HCT116 (cell line): ENCODE measurements around the gene PARD6G. TPM values are rescaled to one million over a fixed set of nuclear protein-coding genes. Genes with fewer than 3 reads are reported as not detected.

Source experiments
- ATAC-seq: fragments of 200-7000 bp; cut with Tn5 transposase; 2 replicates; pipeline ENCODE4 v1.9.1; 2020; ENCODE audit warnings: mild to moderate bottlenecking, moderate library complexity
- BruUV-seq: library from RNA; stranded (reverse); fragments of 400-500 nt; replicated peaks from 2 replicates; lab custom pipeline; 2021; lab: Mats Ljungman, UMichigan
- CTCF ChIA-PET: fragments of 300-600 bp; sonication (Branson Sonifier 250); formaldehyde crosslinking; loops from one replicate; lab custom pipeline; 2021; ENCODE audit warnings: antibody characterized with exemption; lab: Charles Lee
- POLR2A ChIA-PET: fragments of 300-600, 350-600 bp; sonication (Branson Sonifier 250); formaldehyde crosslinking; loops from one replicate; lab custom pipeline; 2021; ENCODE audit warnings: antibody characterized with exemption; lab: Charles Lee
- RAD21 ChIA-PET, 2 experiments: fragments of 300-600 bp; sonication (Branson Sonifier 250); formaldehyde crosslinking; loops; one replicate each; lab custom pipeline; 2023; ENCODE audit warnings: low total read pairs in 2 of 2; ENCODE audit not compliant: uncharacterized antibody in 2 of 2, unreplicated experiment in 2 of 2, low non-redundant PET in 1 of 2; lab: Charles Lee
- DNase-seq: peaks from one replicate; pipeline ENCODE4 v3.0.0-alpha.2; 2010; ENCODE audit warnings: low read depth, low spot score
- H2AFZ ChIP-seq: fragments of 200-600 bp; shearing (Covaris generic), sonication (generic); 2 replicates; pipeline ENCODE4 v1.6.1; 2017; ENCODE audit warnings: low read depth, mixed run types, mixed read lengths, antibody characterized with exemption, low read length; ENCODE audit not compliant: poor library complexity, severe bottlenecking
- H3K27ac ChIP-seq: 2 replicates; pipeline ENCODE4 v1.5.1; 2012; ENCODE audit warnings: low read depth, low read length
- H3K27me3 ChIP-seq: fragments of 200-600 bp; sonication (generic); 2 replicates; pipeline ENCODE4 v1.6.1; 2016; ENCODE audit warnings: mixed run types, low read length, mixed read lengths; ENCODE audit not compliant: insufficient read depth
- H3K36me3 ChIP-seq, 2 experiments: fragments of 200-500 bp in 1 of 2; fragments of 200-600 bp in 1 of 2; sonication (Bioruptor generic) in 1 of 2; sonication (generic) in 1 of 2; 2 replicates each; pipeline versions ENCODE4 v1.5.1 to v1.6.1; 2014 to 2016; ENCODE audit warnings: low read length in 2 of 2, inconsistent platforms in 1 of 2, mixed read lengths in 1 of 2, mixed run types in 1 of 2; ENCODE audit not compliant: insufficient read depth in 2 of 2, control insufficient read depth in 1 of 2
- H3K4me1 ChIP-seq, 2 experiments: fragments of 200-600 bp in 1 of 2; sonication (generic) in 1 of 2; 2 replicates each; pipeline versions ENCODE4 v1.5.1 to v1.6.1; 2012 to 2017; ENCODE audit warnings: low read length in 2 of 2, inconsistent platforms in 1 of 2, mild to moderate bottlenecking in 1 of 2, mixed read lengths in 1 of 2, mixed run types in 1 of 2, moderate library complexity in 1 of 2; ENCODE audit not compliant: insufficient read depth in 2 of 2, control insufficient read depth in 1 of 2
- H3K4me2 ChIP-seq: fragments of 200-600 bp; sonication (generic); 2 replicates; pipeline ENCODE4 v1.6.1; 2017; ENCODE audit warnings: mixed run types, low read length, mixed read lengths
- H3K4me3 ChIP-seq, 2 experiments: fragments of 200-600 bp in 1 of 2; sonication (generic) in 1 of 2; replicated peaks in 1 of 2; 2 replicates each; pipeline ENCODE4 v1.5.1; 2011 to 2016; ENCODE audit warnings: low read length in 2 of 2, control low read depth in 1 of 2, low read depth in 1 of 2, mild to moderate bottlenecking in 1 of 2, mixed read lengths in 1 of 2, mixed run types in 1 of 2
- H3K79me2 ChIP-seq: fragments of 200-600 bp; sonication (generic); 2 replicates; pipeline ENCODE4 v1.6.1; 2017; ENCODE audit warnings: mild to moderate bottlenecking, mixed run types, low read length, moderate library complexity, mixed read lengths; ENCODE audit not compliant: insufficient read depth
- H3K9ac ChIP-seq: fragments of 200-600 bp; sonication (generic); 2 replicates; pipeline ENCODE4 v1.6.1; 2016; ENCODE audit warnings: low read length, mixed read lengths
- H3K9me2 ChIP-seq: fragments of 200-600 bp; sonication (generic), shearing (Covaris generic); 2 replicates; pipeline ENCODE4 v1.6.1; 2017; ENCODE audit warnings: mixed run types, mild to moderate bottlenecking, moderate library complexity; ENCODE audit not compliant: insufficient read depth
- H3K9me3 ChIP-seq, 2 experiments: fragments of 200-500 bp in 1 of 2; fragments of 200-600 bp in 1 of 2; sonication (Bioruptor generic) in 1 of 2; sonication (generic) in 1 of 2; 2 replicates each; pipeline ENCODE4 v1.6.1; 2014 to 2017; ENCODE audit warnings: low read length in 2 of 2, mixed read lengths in 2 of 2, inconsistent platforms in 1 of 2, low read depth in 1 of 2, mild to moderate bottlenecking in 1 of 2, mixed run types in 1 of 2, moderate library complexity in 1 of 2; ENCODE audit not compliant: control insufficient read depth in 1 of 2, insufficient read depth in 1 of 2
- H4K20me1 ChIP-seq: fragments of 200-600 bp; sonication (generic), shearing (Covaris generic); 2 replicates; pipeline ENCODE4 v1.6.1; 2017; ENCODE audit warnings: mixed run types, mild to moderate bottlenecking, moderate library complexity; ENCODE audit not compliant: insufficient read depth
- ELF1 ChIP-seq: IDR thresholded peaks from 2 replicates; pipeline ENCODE4 v1.6.1; 2012; ENCODE audit warnings: low read depth, borderline replicate concordance
- JUND ChIP-seq: IDR thresholded peaks from 2 replicates; pipeline ENCODE4 v1.6.1; 2012
- POLR2A ChIP-seq: IDR thresholded peaks from 2 replicates; pipeline ENCODE4 v1.7.0; 2011; ENCODE audit warnings: borderline replicate concordance; ENCODE audit not compliant: insufficient read depth, insufficient read length; ENCODE audit errors: extremely low read depth
- POLR2AphosphoS5 ChIP-seq: IDR thresholded peaks from 2 replicates; pipeline ENCODE4 v1.6.1; 2011; ENCODE audit warnings: mild to moderate bottlenecking, low read depth, low read length, moderate library complexity
- SP1 ChIP-seq: IDR thresholded peaks from 2 replicates; pipeline ENCODE4 v1.6.1; 2012; ENCODE audit warnings: low read depth
- SRF ChIP-seq: IDR thresholded peaks from 2 replicates; pipeline ENCODE4 v1.6.1; 2012; ENCODE audit warnings: low read depth
- YY1 ChIP-seq: IDR thresholded peaks from 2 replicates; pipeline ENCODE4 v1.6.1; 2011; ENCODE audit warnings: low read length, low read depth, moderate library complexity, mild to moderate bottlenecking; ENCODE audit not compliant: insufficient replicate concordance; ENCODE audit errors: extremely low read depth
- ZBTB33 ChIP-seq: IDR thresholded peaks from 2 replicates; pipeline ENCODE4 v1.6.1; 2011; ENCODE audit warnings: mild to moderate bottlenecking, low read length, moderate library complexity; ENCODE audit not compliant: insufficient replicate concordance; ENCODE audit errors: extremely low read depth
- ZFX ChIP-seq: fragments of 450-650 bp; IDR thresholded peaks from 2 replicates; pipeline ENCODE4 v1.6.1; 2017
- intact Hi-C: fragments of 100-400 bp; cut with micrococcal nuclease; formaldehyde crosslinking; loops from 2 replicates; pipeline ENCODE4 v1.10.0; 2022
- total RNA-seq: library from RNA; stranded (reverse); gene quantifications from one replicate; pipeline ENCODE4 v1.2.1, GENCODE V29; 2021; ENCODE audit not compliant: unreplicated experiment
- TF ChIP-seq, protein P1 (sequence below): IDR thresholded peaks from 2 replicates; pipeline ENCODE4 v1.6.1; 2012

The PARD6G gene
- total RNA-seq, 1 experiment from 2014 or later = 12.8 TPM

DNA sequence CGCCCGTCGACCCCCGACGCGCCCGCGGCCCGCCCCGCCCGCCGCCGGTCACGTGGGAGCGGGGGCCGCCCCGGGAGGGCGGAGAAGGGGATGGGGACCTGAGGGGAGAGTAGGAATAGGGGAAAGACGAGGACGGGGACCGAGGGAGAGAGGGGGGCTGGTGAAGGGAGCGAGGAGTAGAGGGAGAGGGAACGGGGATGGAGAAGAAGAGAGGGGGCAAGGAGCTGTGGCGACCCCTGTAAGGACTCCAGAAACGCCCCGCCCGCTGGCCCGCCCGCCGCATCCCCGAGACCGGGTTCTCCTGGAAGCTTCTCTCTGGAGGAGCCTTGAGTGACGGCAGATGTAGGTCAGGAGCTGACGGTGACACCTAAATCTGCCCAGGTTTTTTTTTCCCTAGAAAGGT, 137.6 kb downstream of the PARD6G start:
- ChIA-PET RAD21 (no interaction called here), POLR2A (interaction anchor here (0.7 kb wide), 1 partner anchor 10 kb away, joined by 4 read pairs; no protein-coding TSS in a partner anchor), CTCF (no interaction called here)
- BruUV-seq = no TSS peak
- intact Hi-C loops = loop anchor here (2.0 to 10.0 kb wide), 3 partner anchors 75 to 432 kb away; partner anchors contain the start of genes CTDP1, RBFA and TXNL4A
- TF ChIP-seq ZFX = peak; percentile 32
- no peak for TF ChIP-seq JUND
- no peaks in the 10 kb centered on the region for H3K9me2 ChIP-seq
- peaks cover 28% of the 10 kb centered on the region; the same call in 1 of the 2 replicates for H4K20me1 ChIP-seq
- peaks cover 2 to 20% of the 10 kb centered on the region in 2 experiments; a peak in 2 of 4 replicates for H3K4me1 ChIP-seq
- H3K36me3 ChIP-seq = no peaks in the 10 kb centered on the region; a peak in 1 of 4 replicates
- no peaks in the 10 kb centered on the region for H3K9me3 ChIP-seq
- no peak overlapping the region for H2AFZ ChIP-seq
- H3K79me2 ChIP-seq = peaks cover 52% of the 10 kb centered on the region
- ATAC-seq = peak; percentile 50
- peak overlapping the region; percentile 80 for H3K9ac ChIP-seq
- peak overlapping the region; percentile 87 for H3K4me2 ChIP-seq
- H3K4me3 ChIP-seq = peak overlapping the region; percentile 83 to 90
- no peaks in the 10 kb centered on the region for H3K27me3 ChIP-seq
- no peak for DNase-seq
- peak overlapping the region; percentile 84 for H3K27ac ChIP-seq

DNA sequence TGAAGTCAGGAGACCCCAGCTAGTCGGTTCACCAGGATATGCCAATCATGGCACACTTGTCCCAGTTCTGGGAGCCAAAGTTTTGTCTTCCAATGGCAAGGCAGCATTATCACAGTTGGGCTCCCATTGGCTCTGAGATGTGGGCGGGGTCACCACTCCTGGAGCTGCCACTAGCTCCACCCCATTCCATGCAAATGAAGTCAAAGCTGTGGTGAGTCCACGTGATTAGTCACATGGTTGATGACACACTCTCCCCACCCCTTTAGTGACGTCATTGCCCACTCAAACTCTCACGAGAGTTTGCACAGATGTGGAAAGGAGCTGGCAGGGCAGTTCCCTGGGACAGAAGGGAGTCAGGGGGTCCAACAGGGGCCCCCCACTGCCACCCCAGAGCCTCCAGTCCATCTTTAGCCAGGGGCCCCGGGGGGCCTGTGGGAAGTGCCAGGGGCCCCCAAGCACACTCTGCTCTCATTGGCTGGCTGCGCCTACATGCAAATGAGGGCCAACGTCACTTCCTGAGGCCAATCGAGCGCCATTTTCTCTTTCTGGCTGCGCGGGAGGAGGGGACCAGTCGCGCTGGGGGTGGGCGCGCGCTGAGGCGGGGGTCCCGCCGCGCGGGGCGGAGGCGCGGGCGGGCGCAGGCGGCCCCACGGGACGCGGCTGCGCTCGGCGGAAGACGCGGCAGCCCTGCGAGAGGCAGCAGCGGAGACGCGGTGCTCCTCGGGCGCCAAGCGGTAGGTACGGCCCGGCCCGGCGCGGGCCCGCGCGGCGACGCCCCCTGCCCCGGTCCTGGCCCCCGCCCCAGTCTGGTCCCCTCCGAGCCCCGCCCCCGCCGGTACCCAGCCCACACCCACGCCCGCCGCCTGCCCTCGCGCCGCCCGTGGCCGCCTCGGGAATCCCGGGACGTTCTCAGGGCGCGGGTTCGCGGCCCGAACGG, 138.3 kb downstream of the PARD6G start, which contains the start of gene ADNP2:
TSS of gene ADNP2 (plus strand) at position 524 of the 937 bp plus-strand sequence. CDS start 8,281 bp downstream, outside the sequence.
- Histone ChIP-seq H3K4me1 (peaks cover 2 to 20% of the 10 kb centered on the region in 2 experiments; a peak in 2 of 4 replicates), H3K79me2 (peaks cover 46% of the 10 kb centered on the region), H3K9ac (peak within 1 kb of the TSS; percentile 80), H4K20me1 (peaks cover 21% of the 10 kb centered on the region; the same call in 1 of the 2 replicates), H3K36me3 (no peaks in the 10 kb centered on the region; a peak in 1 of 4 replicates), H2AFZ (peak within 1 kb of the TSS; percentile 82), H3K9me2 (no peaks in the 10 kb centered on the region), H3K27ac (peak within 1 kb of the TSS; percentile 84), H3K4me2 (peak within 1 kb of the TSS; percentile 87), H3K4me3 (peak within 1 kb of the TSS; percentile 83 to 90), H3K9me3 (no peaks in the 10 kb centered on the region), H3K27me3 (no peaks in the 10 kb centered on the region)
- DNase-seq (peak; percentile 97), ATAC-seq (peak; percentile 87)
- ChIA-PET CTCF (interaction anchor here (0.8 kb wide), 1 partner anchor 74 kb away, joined by 3 read pairs; no protein-coding TSS in a partner anchor), POLR2A (interaction anchor here (1.1 kb wide), 1 partner anchor 75 kb away, joined by 5 read pairs; the partner anchor contains the start of gene RBFA), RAD21 (no interaction called here)
- peak; percentile 68 for TF ChIP-seq SP1
- TF ChIP-seq POLR2A = peak; percentile 60
- peak; percentile 78 for TF ChIP-seq ZFX
- peak; percentile 55; the same call in 1 of the 2 replicates for TF ChIP-seq JUND
- peak; percentile 89 for TF ChIP-seq ZBTB33
- TF ChIP-seq POLR2AphosphoS5 = peak; percentile 72
- no peak for TF ChIP-seq ELF1
- TF ChIP-seq SRF = no peak
- TF ChIP-seq, protein P1, sequence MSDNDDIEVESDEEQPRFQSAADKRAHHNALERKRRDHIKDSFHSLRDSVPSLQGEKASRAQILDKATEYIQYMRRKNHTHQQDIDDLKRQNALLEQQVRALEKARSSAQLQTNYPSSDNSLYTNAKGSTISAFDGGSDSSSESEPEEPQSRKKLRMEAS = peak; percentile 68
- peak; percentile 90 for TF ChIP-seq YY1
- intact Hi-C loops = loop anchor here (2.0 to 5.0 kb wide), 2 partner anchors 74 to 432 kb away; partner anchors contain the start of genes CTDP1 and RBFA
- BruUV-seq = no TSS peak
